Dermis blood vessel endothelial cell (primary cell): ENCODE data around the gene LMTK3. TPM values are rescaled to one million over a fixed set of nuclear protein-coding genes. Genes with fewer than 3 reads are reported as not detected.
"Not testable (repeated sequence)": the region's sequence is repeated elsewhere in the genome, so short reads cannot be mapped to it uniquely, and the experiment has no call there.

ENCODE experiments used
- DNase-seq: peaks from one replicate; pipeline ENCODE4 v3.0.0; 2010
- total RNA-seq: library from RNA; depleted of rRNA; stranded (reverse); fragments of >200 nt; gene quantifications from 2 replicates; pipeline ENCODE4 v1.2.3, GENCODE V29; 2014

LMTK3 gene
- total RNA-seq, 1 donor from 2014 or later, result not detected

GRCh38 chr19:48538057-48538456 is 26.4 kb upstream of the LMTK3 start:
- DNase-seq, result not testable (repeated sequence)

GRCh38 chr19:48537541-48537940 is 25.9 kb upstream of the LMTK3 start:
- no peak for DNase-seq

DNA sequence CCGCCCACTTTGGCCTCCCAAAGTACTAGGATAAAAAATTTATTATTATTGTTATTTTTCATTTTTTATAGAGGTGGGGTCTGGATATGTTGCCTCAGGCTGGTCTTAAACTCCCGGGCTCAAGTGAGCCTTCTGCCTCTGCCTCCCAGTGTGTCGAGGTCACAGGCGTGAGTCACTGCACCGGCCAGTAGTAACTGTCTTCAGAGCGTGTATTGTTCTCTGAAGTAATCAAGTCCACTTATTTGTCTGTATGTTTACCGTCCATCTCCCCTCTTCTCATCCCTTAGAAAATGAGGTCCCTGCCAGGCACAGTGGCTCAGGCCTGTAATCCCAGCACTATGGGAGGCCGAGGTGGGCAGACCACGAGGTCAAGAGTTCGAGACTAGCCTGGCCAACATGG is 22.1 kb upstream of the LMTK3 start:
- DNase-seq, result peak; percentile 19

- DNase-seq, result no peak
Measured at GRCh38 chr19:48530770-48531169, 19.1 kb upstream of the LMTK3 start.

DNA sequence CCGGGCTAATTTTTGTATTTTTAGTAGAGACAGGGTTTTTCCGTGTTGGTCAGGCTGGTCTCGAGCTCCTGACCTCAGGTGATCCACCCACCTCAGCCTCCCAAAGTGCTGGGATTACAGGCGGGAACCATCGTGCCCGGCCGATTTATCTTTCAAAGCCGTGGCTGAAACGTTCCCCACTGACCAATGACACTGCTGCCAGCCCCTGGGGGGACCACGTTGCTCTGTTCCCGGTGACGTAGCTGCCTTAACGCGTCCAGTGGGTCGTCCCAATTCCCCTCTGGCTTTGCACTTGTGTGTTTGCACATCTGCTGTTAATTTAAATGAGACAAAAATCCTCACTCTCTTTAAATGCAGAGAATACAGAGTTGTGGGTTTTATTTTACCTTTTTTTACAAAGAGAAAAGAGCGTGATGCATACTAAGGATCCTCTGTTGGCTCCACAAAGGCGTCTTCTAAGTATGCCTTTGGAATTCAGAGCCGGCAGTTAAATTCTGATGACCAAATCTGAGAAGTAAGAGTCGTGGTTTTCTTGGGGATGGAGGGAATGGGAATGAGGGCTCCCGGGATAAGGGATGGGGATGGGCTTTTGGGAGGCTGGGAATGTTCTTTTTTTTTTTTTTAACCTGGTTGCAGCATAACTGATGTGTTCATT is 18.6 kb upstream of the LMTK3 start:
- no peak for DNase-seq

GRCh38 chr19:48529156-48529555 is 17.5 kb upstream of the LMTK3 start:
- no peak for DNase-seq

DNA sequence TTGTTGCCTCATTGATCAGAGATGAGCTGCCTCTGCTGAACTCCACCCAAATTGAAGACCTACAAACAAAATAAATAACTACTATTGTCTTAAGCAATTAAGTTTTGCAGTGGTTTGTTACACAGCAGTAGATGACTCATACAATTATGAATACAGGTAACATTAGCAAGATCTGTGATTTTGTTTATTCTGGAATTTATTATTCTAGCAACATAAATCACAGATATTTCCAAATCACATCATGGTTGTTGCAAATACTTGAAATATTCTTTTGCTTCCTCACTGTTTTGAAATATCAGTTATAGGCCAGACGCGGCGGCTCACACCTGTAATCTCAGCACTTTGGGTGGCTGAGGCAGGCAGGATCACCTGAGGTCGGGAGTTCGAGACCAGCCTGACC is 13.1 kb upstream of the LMTK3 start:
- DNase-seq, result no peak

DNA sequence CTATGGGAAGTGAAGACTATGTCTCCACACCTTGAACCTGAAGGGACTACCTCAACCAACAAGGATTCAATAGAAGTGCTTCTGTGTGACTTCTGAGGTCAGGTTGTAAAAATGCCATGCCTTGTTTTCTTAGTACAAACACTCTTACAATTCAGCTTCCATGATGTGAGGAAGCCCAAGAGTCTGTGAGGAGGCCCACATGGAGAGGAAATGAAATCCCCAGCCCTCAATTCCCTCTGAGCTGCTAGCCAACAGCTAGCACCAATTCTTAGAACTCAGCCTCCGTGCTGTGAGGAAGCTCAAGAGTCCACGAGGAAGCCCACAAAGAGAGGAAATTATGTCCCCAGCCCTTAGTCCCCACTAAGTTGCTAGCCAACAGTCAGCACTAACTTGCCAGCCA is 12.6 kb upstream of the LMTK3 start:
- DNase-seq, result no peak

- no peak for DNase-seq
Measured at GRCh38 chr19:48520134-48520533, 8.5 kb upstream of the LMTK3 start.

DNA sequence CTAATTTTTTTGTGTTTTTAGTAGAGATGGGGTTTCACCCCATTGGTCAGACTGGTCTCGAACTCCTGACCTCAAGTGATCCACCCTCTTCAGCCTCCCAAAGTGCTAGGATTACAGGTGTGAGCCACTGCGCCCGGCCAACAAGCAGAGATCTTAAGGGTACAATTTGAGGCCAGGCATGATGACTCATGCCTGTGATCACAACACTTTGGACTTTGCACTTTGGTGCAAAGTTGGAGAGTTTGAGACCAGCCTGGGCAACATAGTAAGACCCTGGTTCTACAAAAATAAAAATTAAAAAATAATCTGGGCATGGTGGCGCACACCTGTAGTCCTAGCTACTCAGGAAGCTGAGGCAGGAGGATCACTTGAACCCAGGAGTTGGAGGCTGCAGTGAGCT is 7.8 kb upstream of the LMTK3 start:
- not testable (repeated sequence) for DNase-seq

DNA sequence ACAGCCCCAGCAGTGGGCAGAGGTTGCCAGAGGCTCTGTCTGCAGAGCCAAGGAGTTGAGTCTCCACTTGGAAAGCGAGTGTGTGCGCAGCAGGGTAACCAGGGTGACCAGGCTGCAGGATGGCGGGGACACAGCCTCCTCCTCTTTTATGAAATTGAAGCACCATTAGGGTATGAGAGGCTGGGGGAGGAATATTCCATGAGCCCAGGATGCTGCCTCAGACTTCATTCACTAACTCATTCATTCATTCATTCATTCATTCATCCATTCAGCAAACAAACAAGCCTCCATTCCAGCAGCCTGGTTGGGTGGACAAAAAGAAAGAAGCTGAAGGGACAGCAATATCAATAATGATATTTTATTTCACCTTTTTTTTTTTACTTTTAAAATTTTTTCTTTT is 6.6 kb upstream of the LMTK3 start:
- no peak for DNase-seq

DNA sequence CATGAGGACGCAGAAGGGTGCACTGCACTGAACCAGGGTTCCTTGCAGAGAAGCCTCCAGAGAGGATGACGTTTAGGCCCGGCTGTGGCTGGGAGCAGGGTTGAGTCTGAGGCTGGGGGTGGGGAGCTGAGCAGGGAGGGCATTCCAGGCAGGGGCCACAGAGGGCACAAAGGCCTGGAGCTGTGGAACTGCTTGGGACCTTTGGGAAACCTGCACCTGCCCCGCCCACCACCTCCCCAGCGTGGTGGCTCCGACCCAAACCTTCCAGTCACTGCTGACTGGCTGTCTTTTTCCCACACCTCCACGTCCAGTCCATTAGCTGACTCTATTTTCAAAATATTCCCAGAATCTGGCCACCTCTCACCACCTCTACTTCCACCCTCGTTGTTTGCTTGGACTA is 4.9 kb upstream of the LMTK3 start:
- no peak for DNase-seq

GRCh38 chr19:48514123-48514458 is 2.5 kb upstream of the LMTK3 start:
- no peak for DNase-seq

DNA sequence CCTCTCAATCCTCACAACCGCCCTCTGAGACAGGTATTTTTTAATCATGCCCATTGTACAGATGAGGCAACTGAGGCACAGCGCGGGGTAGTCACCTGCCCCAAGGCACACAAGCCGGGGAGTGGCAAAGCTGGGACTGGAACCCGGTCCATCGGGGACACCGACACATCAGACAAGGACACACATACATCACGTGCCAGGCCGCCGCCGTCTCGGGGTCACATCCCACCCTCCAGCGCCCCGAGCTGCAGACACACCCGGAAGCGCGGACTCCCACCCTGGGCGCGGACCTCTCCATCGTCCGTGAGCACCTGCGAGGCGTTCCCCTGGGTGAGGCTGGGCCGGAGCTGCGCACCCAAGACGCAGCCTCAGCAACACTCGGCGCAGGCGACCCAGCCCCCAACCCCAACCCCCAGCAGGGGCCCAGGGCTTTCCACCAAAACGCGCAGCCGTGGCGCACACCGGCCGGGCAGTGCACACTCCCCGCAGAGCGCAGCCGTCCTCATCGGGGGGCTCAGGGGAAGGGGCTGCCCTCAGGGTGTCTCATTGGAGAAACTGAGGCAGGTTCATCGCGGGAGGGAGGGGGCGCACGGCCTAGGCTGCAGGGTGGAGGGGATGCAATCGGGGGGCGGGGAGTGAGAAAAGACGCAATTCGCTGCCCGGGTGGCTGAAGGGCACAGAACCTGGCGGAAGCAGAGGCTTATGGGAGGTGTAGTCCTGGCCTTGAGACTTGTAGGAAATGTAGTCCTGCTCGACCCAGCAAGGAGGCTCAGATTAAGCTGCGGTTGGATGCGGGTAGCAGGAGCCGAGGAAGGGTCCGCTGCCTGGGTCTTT is 1.9 kb upstream of the LMTK3 start:
- DNase-seq, result peak; percentile 74

- DNase-seq, result no peak
Measured at GRCh38 chr19:48512504-48513288, 1.1 kb upstream of the LMTK3 start.

DNA sequence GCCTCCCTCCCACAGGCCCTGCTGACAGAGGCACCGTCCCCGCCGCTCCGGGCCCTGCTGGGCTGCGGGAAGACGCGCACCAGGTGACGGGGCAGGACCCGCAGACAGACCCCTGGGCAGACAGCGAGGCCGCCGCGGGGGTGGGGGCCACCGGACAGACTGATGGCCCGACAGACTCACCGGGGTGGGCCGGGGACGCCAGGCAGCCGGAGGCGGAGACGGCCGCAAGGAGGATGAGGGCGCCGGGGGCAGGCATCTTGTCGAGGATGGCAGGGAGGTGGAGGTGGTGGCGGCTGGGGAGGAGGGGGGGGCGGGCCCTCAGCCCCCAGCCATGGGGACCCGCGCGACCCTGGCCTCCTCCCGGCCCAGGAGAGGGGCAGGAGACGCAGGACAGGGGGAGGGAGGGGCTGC is 309 bp downstream of the LMTK3 start:
- no peak for DNase-seq

- peak; percentile 67 for DNase-seq
Measured at GRCh38 chr19:48510421-48511268, 990 bp downstream of the LMTK3 start.

GRCh38 chr19:48509467-48510194 is 2.0 kb downstream of the LMTK3 start:
- peak; percentile 31 for DNase-seq

DNA sequence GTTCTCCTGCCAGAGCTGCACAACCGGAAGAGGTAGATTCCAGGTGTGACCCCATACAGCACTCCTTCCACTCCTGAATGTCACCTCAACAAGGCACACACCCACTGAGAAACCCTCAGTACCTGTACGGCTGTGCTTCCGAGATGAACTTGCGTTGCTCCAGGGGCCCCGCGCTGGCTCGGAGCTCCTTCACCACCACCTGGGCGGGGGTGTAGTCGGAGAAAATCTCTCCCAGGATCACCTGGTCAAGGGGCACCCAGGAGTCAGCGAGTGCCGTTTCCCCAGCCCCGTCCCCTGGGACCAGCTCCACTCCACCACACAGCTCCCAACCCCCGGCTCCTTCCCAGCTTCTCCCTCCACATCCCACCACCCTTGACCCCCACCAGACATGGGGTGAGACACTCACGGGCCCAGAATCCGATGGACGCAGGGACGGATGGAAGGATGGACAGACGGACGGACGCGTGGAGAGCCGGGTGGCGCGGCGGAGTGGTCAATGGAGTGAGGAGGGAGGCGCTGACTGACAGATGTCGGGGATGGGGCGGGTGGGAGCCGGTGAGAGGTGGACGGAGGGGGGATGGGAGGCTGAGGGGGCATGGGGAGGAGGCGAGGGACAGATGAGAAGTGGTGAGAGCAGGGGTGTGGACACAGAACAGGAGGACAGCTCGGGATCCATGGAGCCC is 2.8 kb downstream of the LMTK3 start:
- no peak for DNase-seq

DNA sequence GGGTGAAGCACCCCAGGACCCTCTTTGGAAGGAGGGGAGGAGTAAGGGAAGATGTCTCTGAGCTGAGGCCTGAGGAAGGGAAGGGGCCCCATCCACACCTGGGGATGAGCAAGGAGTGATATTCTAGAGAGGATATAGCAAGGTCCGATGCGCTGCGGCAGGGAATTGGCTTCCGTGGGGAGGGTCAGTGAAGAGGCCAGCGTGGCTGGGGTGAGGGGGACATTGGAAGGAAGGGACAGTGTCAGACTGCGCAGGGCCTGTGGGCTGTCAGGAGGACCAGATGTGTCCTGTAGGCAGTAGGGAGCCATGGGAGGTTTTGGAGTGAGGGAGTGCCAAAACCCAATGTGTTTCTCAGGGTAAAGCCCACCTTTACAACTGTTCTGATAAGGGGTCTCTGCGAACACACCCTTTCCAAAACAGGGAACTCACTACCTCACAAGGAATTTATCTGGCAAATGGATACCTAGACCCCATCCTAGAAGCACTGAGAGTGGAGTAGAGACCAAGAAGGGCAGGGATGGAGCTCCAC is 3.7 kb downstream of the LMTK3 start:
- no peak for DNase-seq

DNA sequence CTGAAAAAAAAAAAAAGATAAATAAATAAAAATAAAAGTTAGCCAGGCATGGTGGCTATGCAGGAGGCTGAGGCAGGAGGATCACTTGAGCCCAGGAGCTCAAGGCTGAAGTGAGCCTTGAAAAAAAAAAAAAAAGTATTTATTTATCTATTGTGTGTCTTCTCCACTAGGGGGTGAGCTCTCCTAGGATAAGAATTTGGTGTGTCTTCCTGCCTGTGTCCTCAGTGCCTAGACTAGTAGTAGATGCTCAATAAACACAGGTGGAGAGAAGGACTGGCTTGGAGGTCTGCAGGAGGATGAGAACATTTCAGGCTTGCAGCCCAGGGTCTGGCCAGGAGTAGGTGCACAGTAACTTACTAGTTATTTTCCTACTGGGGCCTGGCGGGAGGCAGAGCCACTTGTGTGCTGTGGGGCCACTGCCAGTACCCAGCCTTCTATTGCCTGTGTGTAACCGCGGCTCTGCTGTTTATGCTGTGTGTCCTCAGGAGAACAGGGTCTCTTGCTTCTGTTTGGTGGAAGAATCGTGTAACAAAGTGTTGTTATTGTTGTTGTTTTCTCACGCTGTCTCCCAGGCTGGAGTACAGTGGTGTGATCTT is 5.4 kb downstream of the LMTK3 start:
- DNase-seq, result peak; percentile 65
